GM12872 (cell line): Measurements from ENCODE around the gene PDX1.

Source experiments
- CTCF ChIP-seq: IDR thresholded peaks from 3 replicates; pipeline ENCODE4 v1.5.1; 2011; ENCODE audit warnings: low read depth, mild to moderate bottlenecking, low read length, moderate library complexity; ENCODE audit not compliant: insufficient read depth

The PDX1 gene

GRCh38 chr13:27918918-27919658, 712 bp upstream of the PDX1 start:
- TF ChIP-seq CTCF = no peak

GRCh38 chr13:27919659-27919933, 204 bp upstream of the PDX1 start:
- TF ChIP-seq CTCF = no peak

- no peak for TF ChIP-seq CTCF
Measured at GRCh38 chr13:27920677-27921420, 1.0 kb downstream of the PDX1 start.

- TF ChIP-seq CTCF = no peak
Measured at GRCh38 chr13:27921421-27921960, 1.7 kb downstream of the PDX1 start.

- no peak for TF ChIP-seq CTCF
Measured at GRCh38 chr13:27921961-27922882, 2.4 kb downstream of the PDX1 start.

- no peak for TF ChIP-seq CTCF
Measured at GRCh38 chr13:27922883-27923612, 3.2 kb downstream of the PDX1 start.
